ENCODE results near the gene KIAA0513.

DNA sequence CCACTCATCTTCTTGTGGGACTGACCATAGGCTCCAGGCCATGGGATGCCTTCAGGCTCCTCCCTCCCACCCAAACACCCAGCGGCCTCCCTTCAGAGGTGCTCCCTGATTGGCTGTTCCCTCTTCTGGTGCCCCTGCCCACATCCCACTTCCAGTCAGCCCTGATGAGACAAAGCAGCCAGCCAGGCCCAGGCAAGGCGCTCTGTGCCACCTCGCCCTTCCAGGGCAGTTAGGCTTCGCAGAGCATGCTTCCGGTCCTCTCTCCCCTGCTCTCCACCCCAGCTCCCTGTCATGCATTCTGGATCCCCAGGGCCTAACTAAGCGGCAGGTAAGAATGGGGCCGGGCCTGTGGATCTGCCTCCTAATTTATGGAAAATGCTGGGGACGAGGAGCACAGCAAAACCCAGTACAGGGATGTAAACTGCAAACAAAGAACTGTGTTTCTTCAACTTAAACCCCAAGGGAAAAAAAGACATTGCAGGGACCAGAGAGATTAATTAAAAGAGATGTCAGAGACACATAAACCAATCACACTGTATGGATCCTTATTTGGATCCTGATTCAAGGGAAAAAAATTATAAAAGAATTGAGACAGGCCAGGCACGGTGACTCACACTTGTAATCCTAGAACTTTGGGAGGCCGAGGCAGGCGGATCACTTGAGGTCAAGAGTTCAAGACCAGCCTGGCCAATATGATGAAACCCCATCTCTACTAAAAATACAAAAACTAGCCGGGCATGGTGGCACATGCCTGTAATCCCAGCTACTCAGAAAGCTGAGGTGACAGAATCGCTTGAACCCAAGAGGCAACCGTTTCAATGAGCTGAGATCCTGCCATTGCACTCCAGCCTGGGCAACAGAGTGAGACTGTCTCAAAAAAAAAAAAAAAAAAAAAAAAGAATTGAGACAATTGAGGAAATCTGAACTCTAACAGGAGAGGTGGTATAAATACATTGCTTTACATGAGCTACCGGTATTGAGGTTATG, 42.2 kb upstream of the KIAA0513 start:
- no peak for TF ChIP-seq CBX3 (IDR thresholded peaks at IDR 0.05; ENCODE audit: borderline replicate concordance, low read depth)
- TF ChIP-seq, protein P1, sequence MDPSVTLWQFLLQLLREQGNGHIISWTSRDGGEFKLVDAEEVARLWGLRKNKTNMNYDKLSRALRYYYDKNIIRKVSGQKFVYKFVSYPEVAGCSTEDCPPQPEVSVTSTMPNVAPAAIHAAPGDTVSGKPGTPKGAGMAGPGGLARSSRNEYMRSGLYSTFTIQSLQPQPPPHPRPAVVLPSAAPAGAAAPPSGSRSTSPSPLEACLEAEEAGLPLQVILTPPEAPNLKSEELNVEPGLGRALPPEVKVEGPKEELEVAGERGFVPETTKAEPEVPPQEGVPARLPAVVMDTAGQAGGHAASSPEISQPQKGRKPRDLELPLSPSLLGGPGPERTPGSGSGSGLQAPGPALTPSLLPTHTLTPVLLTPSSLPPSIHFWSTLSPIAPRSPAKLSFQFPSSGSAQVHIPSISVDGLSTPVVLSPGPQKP (IDR thresholded peaks at IDR 0.05; ENCODE audit: low read depth, low read length): no peak

All from GM12878 (cell line).